ENCODE measurements around the gene PLPP2.

GRCh38 chr19:339262-339887 lies 48.2 kb upstream of the PLPP2 start:
- TF ChIP-seq CTCF (IDR thresholded peaks at IDR 0.05; ENCODE audit: low read depth, low read length, poor library complexity, severe bottlenecking) (no peak), EZH2phosphoT487 (IDR thresholded peaks at IDR 0.05; ENCODE audit: borderline replicate concordance, low read length) (no peak)
